Activated CD4-positive, alpha-beta T cell treated with anti-CD3 and anti-CD28 coated beads for 36 hours (primary cell): Measurements from ENCODE around the gene LSM3. TPM values are rescaled to one million over a fixed set of nuclear protein-coding genes. Genes with fewer than 3 reads are reported as not detected.
A peak's percentile ranks its signal among the peaks of the same experiment; 100 is the strongest.

ENCODE experiments used
- ATAC-seq: fragments of 200-7000 bp; cut with Tn5 transposase; one replicate; pipeline ENCODE4 v1.10.0; 2021; ENCODE audit warnings: mild to moderate bottlenecking, moderate library complexity
- CTCF ChIA-PET: fragments of 350-600 bp; sonication (Branson Sonifier 250); formaldehyde crosslinking; loops from one replicate; lab custom pipeline; 2021; ENCODE audit warnings: antibody characterized with exemption; lab: Charles Lee
- POLR2A ChIA-PET: fragments of 350-600 bp; sonication (Branson Sonifier 250); formaldehyde crosslinking; loops from one replicate; lab custom pipeline; 2021; ENCODE audit warnings: antibody characterized with exemption, inconsistent platforms; lab: Charles Lee
- DNase-seq: peaks from one replicate; pipeline ENCODE4 v3.0.0-alpha.2; 2020
- H3K27ac Mint-ChIP-seq: one replicate; pipeline ENCODE4 v1.8.0; 2021; ENCODE audit warnings: mixed read lengths
- H3K27me3 Mint-ChIP-seq: one replicate; pipeline ENCODE4 v1.8.0; 2021; ENCODE audit warnings: mixed read lengths
- H3K36me3 Mint-ChIP-seq: one replicate; pipeline ENCODE4 v1.8.0; 2021; ENCODE audit warnings: low read depth, mixed read lengths
- H3K4me1 Mint-ChIP-seq: one replicate; pipeline ENCODE4 v1.8.0; 2021; ENCODE audit warnings: mixed read lengths
- H3K4me3 Mint-ChIP-seq: one replicate; pipeline ENCODE4 v1.8.0; 2021; ENCODE audit warnings: mild to moderate bottlenecking, moderate library complexity, mixed read lengths
- H3K9me3 Mint-ChIP-seq: one replicate; pipeline ENCODE4 v1.8.0; 2021; ENCODE audit warnings: low read depth, mixed read lengths
- intact Hi-C, 2 experiments: fragments of 100-400 bp; cut with DNase I in 1 of 2; cut with micrococcal nuclease in 1 of 2; formaldehyde crosslinking; loops; one replicate each; pipeline versions ENCODE4 v1.14.2 to v1.15.1; 2022 to 2024; cut with DNase I, micrococcal nuclease
- total RNA-seq, 2 experiments: library from RNA; stranded (reverse); gene quantifications; one replicate each; pipeline ENCODE4 v1.2.3, GENCODE V29; 2021

The LSM3 gene
- total RNA-seq, 2 experiments from 2014 or later = 23.0 to 30.2 TPM

DNA sequence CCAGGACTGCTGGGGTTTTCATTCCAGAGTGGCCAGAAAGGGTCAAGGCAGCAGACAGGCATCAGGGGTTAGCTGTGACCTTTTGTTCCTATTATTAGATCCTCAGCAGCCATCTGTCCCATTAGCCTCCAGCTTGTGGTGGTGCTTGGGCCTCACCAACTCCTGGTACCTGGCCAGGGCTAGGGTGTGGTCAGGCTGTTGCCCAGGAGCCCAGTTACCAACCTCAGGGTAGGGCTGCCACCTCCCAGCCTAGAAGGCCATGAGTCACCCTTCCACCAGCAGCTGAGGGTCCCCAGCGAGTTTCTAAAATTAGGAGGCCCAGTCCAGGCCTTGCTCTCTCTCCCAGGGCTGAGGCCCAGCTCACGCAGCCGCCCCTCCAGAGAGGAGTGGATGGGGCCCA, 41.6 kb upstream of the LSM3 start:
- Mint-ChIP-seq H3K4me1 (peaks cover 18% of the 10 kb centered on the region), H3K4me3 (no peak overlapping the region), H3K27ac (no peak overlapping the region), H3K27me3 (no peaks in the 10 kb centered on the region), H3K9me3 (no peaks in the 10 kb centered on the region), H3K36me3 (peaks cover 44% of the 10 kb centered on the region)
- ATAC-seq = no peak
- intact Hi-C loops = no loop called here
- CTCF ChIA-PET = no interaction called here
- POLR2A ChIA-PET = no interaction called here
- no peak for DNase-seq

DNA sequence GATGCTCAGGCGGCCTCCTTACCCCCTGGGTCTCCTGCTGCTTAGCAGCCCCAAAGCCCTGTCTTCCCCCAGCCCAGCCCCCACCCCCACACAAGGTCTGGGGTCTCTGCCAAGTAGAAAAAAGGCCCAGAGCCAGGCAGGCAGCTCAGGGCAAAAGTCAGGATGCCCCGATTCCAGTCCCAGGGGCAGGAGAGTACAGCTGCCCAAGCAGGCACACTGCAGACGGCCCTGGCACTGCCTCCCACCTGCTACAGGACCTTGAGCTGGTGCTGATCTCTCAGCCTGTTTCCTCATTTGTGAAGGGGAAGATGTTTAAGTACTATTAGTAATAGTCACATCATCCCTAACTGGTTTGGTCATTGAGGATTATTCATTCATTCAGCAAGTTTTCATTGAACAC, 41.2 kb upstream of the LSM3 start:
- ATAC-seq = no peak
- Mint-ChIP-seq H3K4me1 (peaks cover 22% of the 10 kb centered on the region), H3K4me3 (no peak overlapping the region), H3K9me3 (no peaks in the 10 kb centered on the region), H3K36me3 (peaks cover 45% of the 10 kb centered on the region), H3K27me3 (no peaks in the 10 kb centered on the region), H3K27ac (no peak overlapping the region)
- intact Hi-C loops = no loop called here
- ChIA-PET POLR2A (no interaction called here), CTCF (no interaction called here)
- DNase-seq = no peak

DNA sequence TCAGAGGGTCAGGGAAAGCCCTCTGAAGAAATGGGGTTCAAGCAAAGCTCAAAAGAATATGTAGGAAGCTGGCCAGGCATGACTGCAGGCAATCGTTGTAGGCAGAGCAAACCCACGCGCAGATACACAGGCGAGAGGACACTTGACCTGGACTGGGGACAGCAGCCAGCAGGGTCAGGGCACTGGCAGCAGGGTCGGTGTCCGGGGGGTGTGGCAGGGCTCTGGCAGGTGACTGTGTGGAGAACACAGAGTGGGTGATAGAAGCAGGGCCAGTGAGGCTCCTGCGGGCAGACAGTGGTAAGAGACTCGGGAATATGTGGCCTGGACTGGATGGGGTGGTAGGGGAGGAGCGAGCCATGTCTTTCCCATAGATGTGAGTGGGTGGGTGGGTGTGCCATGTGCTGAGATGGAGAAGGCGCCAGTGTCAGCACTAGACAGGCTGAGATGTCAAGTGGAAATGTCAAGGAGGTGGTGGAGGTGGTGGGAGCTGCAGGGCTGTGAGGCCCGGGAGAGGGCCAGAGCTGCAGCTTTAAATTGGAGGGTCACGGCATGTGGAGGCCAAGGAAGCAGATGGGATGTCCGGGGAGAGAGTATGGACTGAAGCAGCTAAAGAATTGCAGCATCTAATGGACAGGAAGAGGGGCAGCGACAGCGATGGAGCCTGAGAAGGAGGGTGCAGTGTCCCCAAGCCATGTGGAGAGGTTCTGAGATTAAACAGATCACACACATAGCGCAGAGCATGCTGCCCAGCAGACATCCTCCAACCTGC, 40.3 kb upstream of the LSM3 start:
- intact Hi-C loops = no loop called here
- peaks cover 44% of the 10 kb centered on the region for H3K36me3 Mint-ChIP-seq
- H3K4me3 Mint-ChIP-seq = no peak overlapping the region
- ChIA-PET POLR2A (interaction anchor here (1.2 kb wide), 1 partner anchor 33 kb away, joined by 3 read pairs; no protein-coding TSS in a partner anchor), CTCF (no interaction called here)
- H3K4me1 Mint-ChIP-seq = peaks cover 31% of the 10 kb centered on the region
- H3K27me3 Mint-ChIP-seq = no peaks in the 10 kb centered on the region
- ATAC-seq (no peak), DNase-seq (no peak)
- no peak overlapping the region for H3K27ac Mint-ChIP-seq
- no peaks in the 10 kb centered on the region for H3K9me3 Mint-ChIP-seq

DNA sequence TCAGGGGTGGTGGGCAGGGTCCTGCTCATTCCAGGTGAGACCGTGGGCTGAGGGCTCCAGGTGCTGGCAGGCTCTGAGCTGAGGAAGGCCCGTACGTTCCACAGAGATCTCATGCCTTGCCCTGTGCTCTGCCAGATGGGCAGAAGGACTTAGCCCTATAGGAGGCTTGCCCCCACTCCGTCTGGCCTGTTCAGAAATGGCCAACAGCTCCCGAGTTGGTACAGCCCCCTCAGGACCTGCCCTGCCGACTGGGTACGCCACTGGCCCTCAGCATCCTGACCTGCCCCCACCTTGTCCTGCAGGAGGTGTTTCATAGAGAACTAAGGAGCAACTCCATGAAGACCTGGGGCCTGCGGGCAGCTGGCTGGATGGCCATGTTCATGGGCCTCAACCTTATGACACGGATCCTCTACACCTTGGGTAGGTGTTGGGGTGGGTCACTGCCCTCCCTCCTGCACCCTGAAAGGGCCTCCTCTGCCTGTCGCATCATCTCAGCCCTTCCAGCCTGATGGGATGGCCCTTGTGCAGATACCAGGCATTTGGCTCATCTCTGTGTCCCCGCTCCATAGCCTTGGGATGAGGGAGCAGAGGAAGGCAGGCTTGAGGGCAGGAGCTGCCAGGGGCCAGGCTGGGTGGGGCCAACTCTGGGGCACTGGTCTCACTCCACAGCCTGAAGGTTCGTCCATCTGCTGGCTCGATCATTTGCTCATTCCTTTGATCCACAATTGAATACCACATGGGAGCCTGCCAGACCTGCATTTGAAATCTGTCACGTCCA, 39.5 kb upstream of the LSM3 start:
- ATAC-seq = no peak

DNA sequence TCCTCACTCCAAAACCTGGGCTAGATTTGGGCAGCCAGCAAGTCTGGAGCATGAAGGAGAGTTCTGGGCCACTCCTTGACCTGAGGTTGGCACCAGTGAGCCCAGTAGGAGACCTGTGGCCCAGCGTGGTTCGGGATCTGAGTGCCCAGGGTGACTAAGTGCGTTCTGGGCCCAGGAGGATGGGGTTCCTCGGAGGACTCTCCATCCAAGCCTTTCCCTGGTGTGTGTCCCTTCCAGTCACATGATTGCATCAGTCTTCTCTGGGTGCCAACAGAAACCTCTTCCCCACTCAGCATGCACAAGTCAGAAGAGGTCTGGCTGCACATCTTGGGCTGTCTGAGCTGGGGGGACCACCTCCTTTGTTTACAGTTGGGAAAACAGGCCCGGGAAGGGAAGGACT, 38.8 kb upstream of the LSM3 start:
- H3K4me3 Mint-ChIP-seq = no peak overlapping the region
- ChIA-PET CTCF (no interaction called here), POLR2A (no interaction called here)
- ATAC-seq (no peak), DNase-seq (no peak)
- H3K9me3 Mint-ChIP-seq = no peaks in the 10 kb centered on the region
- H3K27ac Mint-ChIP-seq = no peak overlapping the region
- intact Hi-C loops = loop anchor here in 1 of 2 experiments (10.0 kb wide), 1 partner anchor 265 kb away; the partner anchor contains the start of gene SLC6A6
- H3K4me1 Mint-ChIP-seq = peaks cover 44% of the 10 kb centered on the region
- H3K36me3 Mint-ChIP-seq = peaks cover 47% of the 10 kb centered on the region
- H3K27me3 Mint-ChIP-seq = no peaks in the 10 kb centered on the region

More for the DNA sequence above, 39.5 kb upstream of the LSM3 start:
- Mint-ChIP-seq H3K4me3 (no peak overlapping the region), H3K36me3 (peaks cover 45% of the 10 kb centered on the region), H3K4me1 (peaks cover 37% of the 10 kb centered on the region), H3K27ac (no peak overlapping the region), H3K9me3 (no peaks in the 10 kb centered on the region), H3K27me3 (no peaks in the 10 kb centered on the region)
- no peak for DNase-seq
- ChIA-PET CTCF (no interaction called here), POLR2A (interaction anchor here (0.7 to 1.2 kb wide), 2 partner anchors 32 to 1081 kb away, joined by 3 to 4 read pairs; no protein-coding TSS in a partner anchor)
- intact Hi-C loops = no loop called here

DNA sequence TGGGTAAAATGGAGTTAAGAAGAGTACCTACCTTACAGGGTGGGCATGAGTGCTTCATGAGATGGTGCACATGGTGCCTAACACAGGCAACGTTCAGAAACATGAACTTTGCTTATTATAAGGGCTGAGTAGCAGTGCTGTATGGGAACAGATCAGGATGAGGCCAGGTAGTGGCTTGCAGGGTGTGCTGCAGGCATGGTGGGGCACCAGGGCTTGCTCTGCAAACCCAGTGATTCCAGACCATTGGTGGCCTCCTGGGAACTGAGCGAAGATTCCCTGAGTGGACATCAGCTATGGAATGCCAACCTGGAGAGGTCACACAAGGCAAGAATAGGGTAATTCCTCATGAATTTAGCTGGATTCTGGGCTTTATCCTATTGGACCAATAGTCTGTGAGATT, 37.9 kb upstream of the LSM3 start:
- peaks cover 44% of the 10 kb centered on the region for H3K36me3 Mint-ChIP-seq
- H3K27ac Mint-ChIP-seq = no peak overlapping the region
- H3K4me3 Mint-ChIP-seq = no peak overlapping the region
- no peaks in the 10 kb centered on the region for H3K27me3 Mint-ChIP-seq
- ChIA-PET CTCF (no interaction called here), POLR2A (no interaction called here)
- intact Hi-C loops = loop anchor here in 1 of 2 experiments (10.0 kb wide), 1 partner anchor 264 kb away; the partner anchor contains the start of gene SLC6A6
- no peak for ATAC-seq
- no peaks in the 10 kb centered on the region for H3K9me3 Mint-ChIP-seq
- no peak for DNase-seq
- H3K4me1 Mint-ChIP-seq = peaks cover 51% of the 10 kb centered on the region

DNA sequence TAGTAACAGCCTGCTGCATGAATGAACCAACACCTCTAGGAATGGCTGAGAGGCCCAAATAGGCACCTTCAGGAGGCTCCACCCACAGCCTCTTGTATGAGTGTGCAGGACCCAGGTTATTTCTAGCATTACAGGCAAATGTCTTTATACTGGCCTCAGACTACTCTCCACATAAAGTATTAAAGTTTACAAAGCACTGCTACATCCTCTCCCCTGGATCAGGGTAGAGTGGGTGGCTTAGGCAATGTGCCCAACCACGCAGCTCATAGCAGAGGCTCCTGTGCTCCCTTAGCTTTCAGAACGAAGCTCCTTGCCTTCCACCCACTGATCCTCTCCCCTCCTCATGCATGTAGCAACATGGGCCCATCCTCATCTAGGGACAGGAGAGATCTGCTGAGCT, 37.5 kb upstream of the LSM3 start:
- Mint-ChIP-seq H3K27me3 (no peaks in the 10 kb centered on the region), H3K4me3 (no peak overlapping the region), H3K9me3 (no peaks in the 10 kb centered on the region), H3K36me3 (peaks cover 43% of the 10 kb centered on the region), H3K27ac (no peak overlapping the region), H3K4me1 (peaks cover 56% of the 10 kb centered on the region)
- CTCF ChIA-PET = interaction anchor here (0.7 to 1.5 kb wide), 2 partner anchors 108 to 244 kb away, joined by 3 to 5 read pairs; no protein-coding TSS in a partner anchor
- intact Hi-C loops = loop anchor here in 1 of 2 experiments (10.0 kb wide), 1 partner anchor 264 kb away; the partner anchor contains the start of gene SLC6A6
- DNase-seq (no peak), ATAC-seq (no peak)
- POLR2A ChIA-PET = no interaction called here

DNA sequence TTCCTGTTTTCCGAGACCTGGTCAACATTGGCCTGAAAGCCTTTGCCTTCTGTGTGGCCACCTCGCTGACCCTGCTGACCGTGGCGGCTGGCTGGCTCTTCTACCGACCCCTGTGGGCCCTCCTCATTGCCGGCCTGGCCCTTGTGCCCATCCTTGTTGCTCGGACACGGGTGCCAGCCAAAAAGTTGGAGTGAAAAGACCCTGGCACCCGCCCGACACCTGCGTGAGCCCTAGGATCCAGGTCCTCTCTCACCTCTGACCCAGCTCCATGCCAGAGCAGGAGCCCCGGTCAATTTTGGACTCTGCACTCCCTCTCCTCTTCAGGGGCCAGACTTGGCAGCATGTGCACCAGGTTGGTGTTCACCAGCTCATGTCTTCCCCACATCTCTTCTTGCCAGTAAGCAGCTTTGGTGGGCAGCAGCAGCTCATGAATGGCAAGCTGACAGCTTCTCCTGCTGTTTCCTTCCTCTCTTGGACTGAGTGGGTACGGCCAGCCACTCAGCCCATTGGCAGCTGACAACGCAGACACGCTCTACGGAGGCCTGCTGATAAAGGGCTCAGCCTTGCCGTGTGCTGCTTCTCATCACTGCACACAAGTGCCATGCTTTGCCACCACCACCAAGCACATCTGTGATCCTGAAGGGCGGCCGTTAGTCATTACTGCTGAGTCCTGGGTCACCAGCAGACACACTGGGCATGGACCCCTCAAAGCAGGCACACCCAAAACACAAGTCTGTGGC, 36.8 kb upstream of the LSM3 start:
- POLR2A ChIA-PET = interaction anchor here (2.0 kb wide), 1 partner anchor 17 kb away, joined by 9 read pairs; the partner anchor contains the start of genes CHCHD4 and TMEM43
- Mint-ChIP-seq H3K4me1 (peaks cover 56% of the 10 kb centered on the region), H3K36me3 (peaks cover 43% of the 10 kb centered on the region), H3K4me3 (no peak overlapping the region), H3K27me3 (no peaks in the 10 kb centered on the region), H3K9me3 (no peaks in the 10 kb centered on the region), H3K27ac (peak overlapping the region; percentile 91)
- DNase-seq = no peak
- CTCF ChIA-PET = interaction anchor here (0.7 to 2.5 kb wide), 4 partner anchors 13 to 245 kb away, joined by 3 to 6 read pairs (median 5); no protein-coding TSS in a partner anchor
- intact Hi-C loops = loop anchor here in 1 of 2 experiments (10.0 kb wide), 1 partner anchor 263 kb away; the partner anchor contains the start of gene SLC6A6
- ATAC-seq = no peak

DNA sequence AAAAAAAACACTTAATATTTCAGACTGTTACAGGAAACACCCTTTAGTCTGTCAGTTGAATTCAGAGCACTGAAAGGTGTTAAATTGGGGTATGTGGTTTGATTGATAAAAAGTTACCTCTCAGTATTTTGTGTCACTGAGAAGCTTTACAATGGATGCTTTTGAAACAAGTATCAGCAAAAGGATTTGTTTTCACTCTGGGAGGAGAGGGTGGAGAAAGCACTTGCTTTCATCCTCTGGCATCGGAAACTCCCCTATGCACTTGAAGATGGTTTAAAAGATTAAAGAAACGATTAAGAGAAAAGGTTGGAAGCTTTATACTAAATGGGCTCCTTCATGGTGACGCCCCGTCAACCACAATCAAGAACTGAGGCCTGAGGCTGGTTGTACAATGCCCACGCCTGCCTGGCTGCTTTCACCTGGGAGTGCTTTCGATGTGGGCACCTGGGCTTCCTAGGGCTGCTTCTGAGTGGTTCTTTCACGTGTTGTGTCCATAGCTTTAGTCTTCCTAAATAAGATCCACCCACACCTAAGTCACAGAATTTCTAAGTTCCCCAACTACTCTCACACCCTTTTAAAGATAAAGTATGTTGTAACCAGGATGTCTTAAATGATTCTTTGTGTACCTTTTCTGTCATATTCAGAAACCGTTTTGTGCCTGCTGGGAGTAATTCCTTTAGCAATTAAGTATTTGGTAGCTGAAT, 35.9 kb upstream of the LSM3 start:
- intact Hi-C loops = loop anchor here in 1 of 2 experiments (10.0 kb wide), 1 partner anchor 262 kb away; the partner anchor contains the start of gene SLC6A6
- Mint-ChIP-seq H3K4me3 (peak overlapping the region; percentile 21), H3K27ac (peak overlapping the region; percentile 91), H3K36me3 (peaks cover 46% of the 10 kb centered on the region), H3K9me3 (no peaks in the 10 kb centered on the region), H3K4me1 (peaks cover 56% of the 10 kb centered on the region), H3K27me3 (no peaks in the 10 kb centered on the region)
- ATAC-seq (peak; percentile 34), DNase-seq (peak; percentile 56)
- POLR2A ChIA-PET = interaction anchor here (0.6 to 2.0 kb wide), 3 partner anchors 9 to 36 kb away, joined by 3 to 9 read pairs (median 5); partner anchors contain the start of genes CHCHD4, LSM3, TMEM43 and XPC
- CTCF ChIA-PET = interaction anchor here (0.8 to 2.5 kb wide), 6 partner anchors 14 to 246 kb away, joined by 3 to 6 read pairs (median 4); partner anchors contain the start of gene LSM3
